ENCODE data around the gene GLCE.
"Not testable (repeated sequence)": the region's sequence is repeated elsewhere in the genome, so short reads cannot be mapped to it uniquely, and the experiment has no call there.

Gene GLCE

DNA sequence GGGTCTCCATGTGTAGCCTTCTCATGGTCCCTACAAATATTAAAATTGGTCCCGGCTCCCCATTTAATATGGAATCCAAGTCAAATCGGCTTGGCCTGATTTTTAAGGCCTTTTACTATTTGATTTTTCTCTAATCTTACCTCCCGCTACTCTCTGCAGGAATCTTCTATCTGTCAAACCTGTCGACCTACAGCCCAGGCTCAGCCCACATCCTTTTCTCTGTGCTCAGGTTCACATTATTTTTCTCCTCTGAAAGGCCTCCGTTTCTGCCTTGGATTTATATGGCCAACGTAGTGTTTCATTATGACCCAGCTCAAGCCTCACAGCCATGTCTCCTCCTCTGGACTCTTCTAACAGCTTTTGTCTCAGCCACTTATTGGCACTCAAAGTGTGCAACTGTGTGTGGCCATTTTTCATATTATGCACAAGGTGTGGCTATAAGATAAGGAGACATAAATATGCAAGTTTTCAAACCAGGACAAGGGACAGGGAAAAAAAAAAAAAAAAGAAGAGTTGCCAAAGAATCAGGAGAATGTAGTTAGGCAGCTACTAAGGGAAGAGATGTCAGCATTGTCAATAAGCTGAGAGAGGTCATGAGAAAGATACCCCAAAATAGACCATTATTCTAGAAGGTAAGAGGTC lies 2.1 kb upstream of the GLCE start:
- in situ Hi-C loops (cut with HindIII; ENCODE audit: low sequenced_read_pairs), result loop anchor here (5.0 kb wide), 1 partner anchor 71 kb away; no protein-coding TSS in a partner anchor

DNA sequence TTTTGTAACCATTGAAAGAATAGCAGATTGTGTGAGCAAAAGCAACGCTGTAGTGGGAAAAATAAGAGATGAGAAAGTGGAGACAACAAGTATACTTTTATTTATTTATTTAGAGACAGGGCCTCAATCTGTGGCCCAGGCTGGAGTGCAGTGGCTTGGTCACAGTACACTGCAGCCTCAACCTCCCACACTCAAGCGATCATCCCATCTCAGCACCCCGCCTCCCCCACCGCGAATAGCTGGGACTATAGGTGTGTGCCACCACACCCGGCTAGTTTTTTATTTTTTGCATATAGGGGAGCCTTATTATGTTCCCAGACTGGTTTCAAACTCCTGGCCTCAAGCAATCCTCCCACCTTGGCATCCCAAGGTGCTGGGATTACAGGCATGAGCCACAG lies 1.6 kb upstream of the GLCE start:
- in situ Hi-C loops (cut with HindIII; ENCODE audit: low sequenced_read_pairs), result loop anchor here (5.0 kb wide), 1 partner anchor 72 kb away; no protein-coding TSS in a partner anchor

DNA sequence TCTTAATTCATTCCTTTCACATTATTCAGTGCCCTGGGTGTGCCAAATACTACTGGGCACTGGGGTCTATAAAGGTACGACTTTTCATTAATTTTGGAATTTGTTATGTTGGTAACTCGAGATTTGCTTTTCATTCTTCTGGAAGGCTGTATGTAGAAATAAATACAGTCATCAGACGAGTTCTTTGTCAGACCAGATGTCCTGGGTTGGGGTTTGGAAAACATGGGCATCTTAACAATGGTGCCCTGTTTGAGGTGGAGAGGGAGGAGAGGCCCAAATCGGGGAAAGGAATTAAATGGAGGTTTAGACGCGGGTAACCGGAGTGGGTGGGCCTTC lies 662 bp upstream of the GLCE start:
- in situ Hi-C loops (cut with HindIII; ENCODE audit: low sequenced_read_pairs), result loop anchor here (5.0 kb wide), 1 partner anchor 72 kb away; no protein-coding TSS in a partner anchor

DNA sequence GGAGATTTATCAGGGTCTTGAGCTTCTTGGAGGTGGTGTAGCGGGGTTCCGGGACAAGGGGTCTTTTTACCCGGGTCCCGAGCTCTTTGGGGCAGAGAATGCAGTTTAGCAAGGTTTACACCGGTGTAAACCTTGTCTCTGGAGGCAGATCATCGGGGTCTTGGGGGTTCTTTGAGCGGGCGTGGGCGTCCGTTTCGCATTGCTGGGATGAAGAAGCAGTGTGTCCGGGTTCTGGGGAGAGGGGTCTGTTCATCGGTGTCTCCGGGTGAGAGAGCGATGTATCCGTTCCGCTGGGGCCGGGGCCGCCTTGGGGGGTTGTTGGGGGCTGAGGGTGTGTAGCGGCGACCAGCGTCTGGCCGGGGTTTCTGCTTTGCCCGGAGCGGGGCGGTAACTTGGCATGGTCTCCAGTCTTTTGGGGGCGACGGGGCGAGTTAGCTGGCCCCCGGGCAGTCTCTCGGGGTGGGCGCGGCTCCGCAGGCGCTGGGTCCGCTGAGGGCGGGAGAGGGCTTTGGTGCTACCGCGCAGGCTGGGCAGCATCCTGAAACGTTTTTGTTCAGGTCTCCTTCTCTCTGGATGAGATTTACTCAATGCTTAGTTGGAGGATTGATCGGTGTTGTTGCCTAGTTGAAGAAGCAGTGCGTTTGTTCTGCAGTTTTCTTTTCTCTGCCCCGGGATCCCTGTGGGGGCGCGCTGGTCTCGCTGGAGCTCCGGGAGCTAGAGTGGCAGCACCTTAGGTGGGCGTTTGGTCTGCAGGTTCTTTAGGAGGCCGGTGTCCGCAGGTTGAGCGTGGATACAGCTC lies 843 bp downstream of the GLCE start:
- in situ Hi-C loops (cut with HindIII; ENCODE audit: low sequenced_read_pairs), result no loop called here

DNA sequence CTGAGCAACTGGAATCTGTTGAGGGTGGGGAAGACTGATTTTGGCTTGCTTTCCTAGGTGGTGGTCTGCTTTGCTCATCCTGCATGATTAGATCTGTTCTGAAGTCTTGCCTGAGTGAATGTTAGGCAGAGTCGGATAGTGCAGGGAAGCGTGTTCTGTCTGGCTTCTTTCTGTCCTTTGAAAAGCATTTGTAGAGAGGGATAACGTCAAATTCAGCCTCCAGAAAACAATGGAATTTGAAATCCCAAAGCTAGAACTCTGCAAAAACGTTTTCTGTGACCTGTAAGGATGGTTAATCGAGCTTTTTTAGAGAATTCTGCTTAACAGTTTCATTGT lies 1.4 kb downstream of the GLCE start:
- in situ Hi-C loops (cut with HindIII; ENCODE audit: low sequenced_read_pairs), result no loop called here

DNA sequence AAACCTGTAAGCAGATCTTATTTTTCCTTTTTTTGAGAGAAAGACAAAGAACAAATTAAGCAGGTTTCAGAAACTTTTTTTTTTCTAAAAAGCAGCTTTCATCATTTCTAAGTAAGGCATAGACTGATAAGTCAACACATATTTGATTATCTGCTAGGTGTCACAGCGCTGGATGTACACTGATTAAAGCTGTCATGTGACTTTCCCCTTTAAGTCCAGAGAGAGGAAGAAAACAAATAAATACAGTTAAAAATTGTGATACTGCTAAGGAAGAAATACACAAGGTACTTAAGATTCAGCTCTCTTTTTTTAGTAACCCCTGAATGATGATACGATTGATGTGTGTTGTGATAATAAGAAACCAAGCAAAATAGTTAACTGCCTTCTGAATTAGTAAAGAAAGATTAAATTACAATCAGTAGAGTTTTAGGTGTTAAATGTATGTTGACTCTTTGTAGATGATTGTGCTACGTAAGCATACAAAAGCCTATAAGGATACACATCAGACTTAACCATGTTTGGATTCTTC lies 2.8 kb downstream of the GLCE start:
- in situ Hi-C loops (cut with HindIII; ENCODE audit: low sequenced_read_pairs), result no loop called here

DNA sequence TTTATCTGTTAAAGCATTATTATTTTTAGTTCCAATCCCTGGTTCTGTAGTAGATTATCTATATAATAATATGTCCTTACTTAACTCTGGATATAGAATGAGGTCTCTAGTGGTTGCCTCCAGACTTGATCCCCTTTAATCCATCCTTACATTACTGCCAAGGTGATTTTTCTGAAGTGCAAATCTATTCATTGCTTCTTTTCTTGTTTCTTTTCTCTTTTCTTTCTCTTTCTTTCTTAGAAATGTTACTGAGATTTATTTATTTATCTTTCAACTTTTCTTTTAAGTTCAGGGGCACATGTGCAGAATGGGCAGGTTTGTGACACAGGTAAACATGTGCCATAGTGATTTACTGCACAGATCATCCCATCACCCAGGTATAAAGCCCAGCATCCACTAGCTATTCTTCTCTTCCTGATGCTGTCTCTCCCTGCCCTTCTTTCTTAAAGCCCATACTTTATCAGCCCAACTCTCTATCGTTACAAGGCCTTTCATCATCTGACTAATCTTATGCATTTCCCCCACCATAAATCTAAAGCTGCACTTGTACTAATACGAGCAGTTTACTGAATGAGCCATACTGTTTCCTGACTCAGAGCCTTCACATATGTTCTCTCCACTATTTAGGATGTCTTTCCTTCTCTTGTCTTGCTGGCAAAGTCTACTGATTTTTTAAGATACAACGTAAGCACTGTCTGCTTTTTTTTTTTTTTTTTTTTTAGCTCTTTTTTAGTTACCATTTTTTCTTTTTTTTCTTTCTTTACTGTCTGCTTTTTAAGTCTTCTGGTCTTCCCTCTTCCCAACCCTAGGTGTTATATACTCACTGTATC lies 4.6 kb downstream of the GLCE start:
- in situ Hi-C loops (cut with HindIII; ENCODE audit: low sequenced_read_pairs), result no loop called here

DNA sequence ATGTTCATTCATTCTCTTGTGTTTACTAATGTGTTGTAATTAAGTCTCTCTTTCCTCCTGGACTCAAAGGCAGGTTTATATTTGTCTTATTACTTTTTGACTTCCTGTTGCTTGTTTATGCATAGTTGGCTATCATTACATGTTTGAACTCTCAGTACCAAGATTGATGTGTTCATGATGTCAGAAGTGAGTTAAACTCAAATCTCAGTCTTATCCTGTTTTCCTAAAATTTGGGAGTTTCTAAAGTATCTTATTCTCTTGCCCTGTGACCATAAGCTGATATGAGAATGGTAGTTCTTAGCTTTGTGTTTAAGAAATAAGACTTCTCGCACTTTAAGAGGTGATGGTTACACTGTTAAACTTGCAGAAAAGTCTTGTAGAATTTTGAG lies 5.2 kb downstream of the GLCE start:
- in situ Hi-C loops (cut with HindIII; ENCODE audit: low sequenced_read_pairs), result no loop called here

DNA sequence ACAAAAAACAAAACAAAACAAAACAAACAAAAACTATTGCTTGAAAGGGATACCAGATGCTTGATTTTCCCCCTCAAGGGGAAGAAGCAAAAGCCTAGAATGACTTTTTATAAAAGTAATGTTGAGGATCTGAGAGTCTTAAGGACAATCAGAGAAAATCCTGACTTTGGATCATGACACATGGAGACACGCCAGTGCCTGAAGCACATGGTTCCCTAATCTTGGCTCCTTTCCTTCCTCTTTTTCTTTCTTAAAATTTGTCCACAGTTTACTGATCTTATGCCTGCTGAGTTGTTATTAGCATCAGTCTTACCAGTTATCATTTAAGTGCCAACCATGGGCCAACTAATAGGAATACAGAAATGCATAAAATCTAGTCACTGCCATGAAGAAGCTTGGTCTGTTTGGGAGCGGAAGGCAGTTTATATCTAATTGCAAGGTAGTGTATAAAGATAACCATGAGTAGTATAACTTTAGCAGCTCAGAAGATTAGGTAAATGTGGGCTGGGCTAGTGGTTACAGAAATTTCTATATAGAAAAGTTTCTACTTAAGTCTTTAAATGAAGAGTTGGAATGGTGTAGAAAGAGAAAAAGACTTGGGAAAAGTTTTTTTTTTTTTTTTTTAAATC lies 6.9 kb downstream of the GLCE start:
- in situ Hi-C loops (cut with HindIII; ENCODE audit: low sequenced_read_pairs), result no loop called here

DNA sequence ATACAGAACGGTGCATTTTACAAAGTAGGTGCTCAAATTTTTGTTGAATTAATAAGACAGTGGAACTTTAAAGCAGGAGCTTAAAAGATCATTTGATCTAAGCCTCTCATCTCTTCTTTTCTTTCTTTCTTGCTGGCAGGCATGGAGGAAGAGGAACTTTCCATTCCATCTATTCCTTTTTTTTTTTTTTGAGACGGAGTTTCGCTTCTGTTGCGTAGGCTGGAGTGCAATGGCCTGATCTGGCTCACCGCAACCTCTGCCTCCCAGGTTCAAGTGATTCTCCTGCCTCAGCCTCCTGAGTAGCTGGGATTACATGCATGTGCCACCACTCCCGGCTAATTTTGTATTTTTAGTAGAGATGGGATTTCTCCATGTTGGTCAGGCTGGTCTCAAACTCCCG lies 7.9 kb downstream of the GLCE start:
- in situ Hi-C loops (cut with HindIII; ENCODE audit: low sequenced_read_pairs), result not testable (repeated sequence)

DNA sequence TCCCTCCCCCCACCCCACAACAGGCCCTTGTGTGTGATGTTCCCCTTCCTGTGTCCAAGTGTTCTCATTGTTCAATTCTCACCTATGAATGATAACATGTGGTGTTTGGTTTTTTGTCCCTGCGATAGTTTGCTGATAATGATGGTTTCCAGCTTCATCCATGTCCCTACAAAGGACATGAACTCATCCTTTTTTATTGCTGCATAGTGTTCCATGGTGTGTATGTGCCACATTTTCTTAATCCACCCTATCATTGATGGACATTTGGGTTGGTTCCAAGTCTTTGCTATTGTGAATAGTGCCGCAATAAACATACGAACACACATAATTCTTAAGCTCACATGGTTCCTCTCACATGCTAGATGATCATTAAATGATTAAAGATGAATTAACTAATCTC lies 9.1 kb downstream of the GLCE start:
- in situ Hi-C loops (cut with HindIII; ENCODE audit: low sequenced_read_pairs), result not testable (repeated sequence)

DNA sequence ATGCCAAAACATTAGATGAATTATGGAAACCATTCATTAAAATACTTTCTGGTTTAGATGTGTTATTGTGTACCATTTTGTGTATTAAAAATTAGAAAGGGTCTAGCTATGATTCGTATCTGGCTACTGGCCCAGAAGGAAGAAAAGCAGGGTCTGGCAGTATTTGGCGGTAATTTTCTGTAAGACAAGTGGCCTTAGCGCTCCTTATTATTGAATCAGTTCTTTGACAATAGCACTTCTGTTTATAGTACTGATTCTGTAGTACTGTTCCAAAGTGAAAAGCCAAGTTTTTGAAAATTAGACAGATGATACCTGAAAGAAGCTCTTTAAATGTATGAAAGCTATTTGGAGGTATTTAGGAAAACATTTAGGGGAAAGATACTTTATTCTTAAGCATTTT lies 10.2 kb downstream of the GLCE start:
- in situ Hi-C loops (cut with HindIII; ENCODE audit: low sequenced_read_pairs), result no loop called here

DNA sequence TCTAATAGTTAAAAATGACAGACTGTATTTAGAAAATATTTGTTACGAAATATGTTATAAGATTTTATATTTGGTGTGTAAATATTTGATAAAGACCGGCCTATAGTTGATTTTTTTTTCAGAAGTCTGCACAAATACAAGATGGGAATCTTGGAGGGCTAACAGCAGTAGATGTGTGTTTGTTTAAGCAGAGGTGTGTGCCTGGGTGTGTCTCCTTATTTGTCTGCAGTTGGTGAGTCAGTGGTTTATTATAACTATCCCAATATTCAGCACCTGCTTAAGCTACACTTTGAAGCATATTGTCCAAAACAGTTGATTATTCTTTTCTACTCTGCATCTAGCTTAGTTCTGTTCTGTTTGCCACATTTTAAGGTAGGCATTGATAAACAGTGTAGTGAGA lies 12.4 kb downstream of the GLCE start:
- in situ Hi-C loops (cut with HindIII; ENCODE audit: low sequenced_read_pairs), result no loop called here

DNA sequence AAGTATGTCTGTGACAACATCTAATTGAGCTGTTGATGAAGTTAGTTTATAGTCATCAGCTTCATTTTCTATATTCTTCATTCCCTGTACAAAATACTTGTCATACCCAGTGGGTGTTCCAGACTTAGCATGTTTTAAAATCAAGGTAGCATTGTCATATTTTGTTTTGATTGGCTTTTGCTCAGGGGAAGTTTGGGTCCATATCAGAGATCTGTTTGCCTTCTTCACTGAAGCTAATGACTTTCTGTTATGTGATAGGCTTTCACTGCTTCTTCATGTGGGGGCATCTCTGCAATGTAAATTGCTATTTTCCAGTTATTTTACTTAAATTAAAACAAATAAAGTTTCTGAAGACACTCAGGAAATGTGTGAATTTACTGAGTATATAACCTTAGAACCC lies 15.1 kb downstream of the GLCE start:
- in situ Hi-C loops (cut with HindIII; ENCODE audit: low sequenced_read_pairs), result no loop called here

DNA sequence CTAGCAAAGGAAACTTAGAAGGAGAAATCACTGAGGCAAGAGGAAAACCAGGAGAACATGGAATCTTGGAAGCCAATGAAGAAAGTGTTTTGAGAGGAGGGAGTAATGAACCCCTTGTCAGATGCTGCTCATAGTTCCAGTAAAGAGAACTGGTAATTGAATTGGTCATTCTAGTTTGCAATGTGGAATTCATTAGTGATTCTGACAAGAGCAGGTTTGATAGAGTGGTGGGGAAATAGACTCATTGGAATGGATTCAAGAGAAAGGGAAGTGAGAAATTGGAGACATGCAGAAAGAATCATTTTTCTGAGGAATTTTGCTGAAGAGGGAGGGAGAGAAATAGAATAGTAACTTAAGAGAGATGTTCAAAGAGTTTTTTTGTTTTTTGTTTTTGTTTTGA lies 21.0 kb downstream of the GLCE start:
- in situ Hi-C loops (cut with HindIII; ENCODE audit: low sequenced_read_pairs), result no loop called here

DNA sequence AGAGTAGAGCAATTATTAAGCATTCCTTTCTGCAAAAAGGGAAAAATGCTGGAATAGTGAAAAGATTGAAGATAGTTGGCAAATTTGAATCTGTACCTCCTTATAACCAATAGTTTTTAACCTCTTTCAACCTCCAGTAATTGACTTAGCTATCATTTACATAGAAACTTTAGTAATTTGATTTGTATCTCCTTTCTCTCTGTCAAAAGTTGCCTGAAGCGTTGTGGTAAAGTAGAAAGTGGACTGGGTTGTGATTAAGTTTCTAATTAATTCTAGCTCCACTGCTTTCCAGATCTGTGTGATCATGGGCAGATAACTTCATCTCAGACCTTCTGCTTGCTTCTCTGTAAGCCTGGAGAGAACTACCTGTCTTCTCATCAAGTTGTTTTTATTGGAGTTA lies 24.8 kb downstream of the GLCE start:
- in situ Hi-C loops (cut with HindIII; ENCODE audit: low sequenced_read_pairs), result no loop called here

DNA sequence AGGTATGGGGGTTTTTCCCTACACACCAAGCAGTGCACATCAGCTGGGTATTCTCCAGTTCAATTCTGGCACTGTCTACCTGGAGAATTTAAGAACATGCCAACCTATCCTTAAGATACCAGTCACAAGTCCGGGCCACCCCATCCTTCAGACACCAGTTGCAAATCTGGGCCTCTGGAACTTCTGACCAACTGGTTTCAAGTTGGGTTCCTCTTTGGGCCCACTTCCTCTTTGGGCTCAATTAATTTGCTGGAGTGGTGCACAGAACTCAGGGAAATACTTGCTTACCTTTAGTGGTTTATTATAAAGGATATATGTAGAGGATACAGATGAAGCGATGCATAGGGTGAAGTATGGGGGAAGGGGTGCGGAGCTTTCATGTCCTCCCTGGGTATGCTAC lies 25.3 kb downstream of the GLCE start:
- in situ Hi-C loops (cut with HindIII; ENCODE audit: low sequenced_read_pairs), result no loop called here

DNA sequence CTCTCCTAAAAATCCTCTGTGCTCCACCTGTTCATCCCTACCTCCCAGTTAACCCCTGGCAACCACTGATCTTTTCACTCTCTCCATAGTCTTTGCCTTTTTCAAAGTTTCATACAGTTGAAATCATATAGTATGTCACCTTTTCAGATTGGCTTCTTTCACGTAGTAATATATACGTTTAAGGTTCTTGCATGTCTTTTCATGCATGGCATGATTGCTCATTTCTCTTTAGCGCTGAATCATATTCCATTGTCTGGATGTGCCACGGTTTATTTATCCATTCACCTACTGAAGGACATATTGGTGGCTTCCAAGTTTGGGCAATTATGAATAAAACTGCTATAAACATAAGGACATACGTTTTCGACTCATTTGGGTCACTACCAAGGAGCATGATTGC lies 28.7 kb downstream of the GLCE start:
- in situ Hi-C loops (cut with HindIII; ENCODE audit: low sequenced_read_pairs), result no loop called here

DNA sequence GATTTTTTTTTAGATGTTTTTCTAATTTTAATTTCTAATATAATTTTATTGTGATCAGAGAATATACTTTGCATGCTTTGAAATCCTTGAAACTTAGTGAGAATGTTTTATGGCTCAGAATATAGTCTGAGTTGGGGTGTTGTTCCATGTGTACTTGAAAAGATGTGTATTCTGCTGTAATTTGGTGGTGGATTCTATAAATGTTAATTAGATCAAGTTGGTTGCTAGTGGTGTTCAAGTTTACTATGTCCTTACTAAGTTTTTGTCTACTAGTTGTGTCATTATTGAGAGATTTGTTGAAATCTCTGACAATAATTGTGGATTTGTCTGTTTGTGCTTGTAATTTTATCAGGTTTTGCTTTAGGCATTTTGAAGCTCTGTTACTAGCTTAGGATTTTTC lies 29.7 kb downstream of the GLCE start:
- in situ Hi-C loops (cut with HindIII; ENCODE audit: low sequenced_read_pairs), result no loop called here

DNA sequence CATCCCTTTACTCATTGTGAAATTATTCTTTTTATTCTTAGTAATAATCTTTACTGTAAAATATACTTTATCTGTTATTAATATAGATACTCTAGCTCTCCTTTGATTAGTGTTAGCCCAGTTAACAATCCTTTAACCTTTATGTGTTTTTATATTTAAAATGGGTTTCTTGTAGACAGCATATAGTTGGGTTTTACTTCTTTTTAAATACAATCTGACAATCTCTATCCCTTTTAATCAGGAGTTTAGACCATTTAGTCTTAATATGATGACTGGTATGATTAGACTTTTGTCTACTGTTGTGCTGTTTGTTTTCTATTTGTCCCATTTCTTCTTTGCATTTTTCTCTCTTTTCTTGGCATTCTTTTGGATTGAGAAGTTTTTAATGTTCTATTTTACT lies 30.1 kb downstream of the GLCE start:
- in situ Hi-C loops (cut with HindIII; ENCODE audit: low sequenced_read_pairs), result no loop called here
